GM06990 (cell line): ENCODE results near the gene RACGAP1.
"Not testable (repeated sequence)": the region's sequence is repeated elsewhere in the genome, so short reads cannot be mapped to it uniquely, and the experiment has no call there.

Experiments
- DNase-seq: peaks from one replicate; pipeline ENCODE4 v3.0.0-alpha.2; 2011; ENCODE audit not compliant: insufficient read length; ENCODE audit errors: extremely low read depth
- H3K27me3 ChIP-seq: replicated peaks from 2 replicates; pipeline ENCODE4 v1.6.0; 2011; ENCODE audit warnings: low read length; ENCODE audit not compliant: control insufficient read depth, insufficient read depth
- H3K36me3 ChIP-seq: 2 replicates; pipeline ENCODE4 v1.5.1; 2011; ENCODE audit warnings: low read length; ENCODE audit not compliant: control insufficient read depth, insufficient read depth
- H3K4me3 ChIP-seq: replicated peaks from 2 replicates; pipeline ENCODE4 v1.5.1; 2011; ENCODE audit warnings: low read depth, mild to moderate bottlenecking, control low read depth, low read length
- TF ChIP-seq, protein P1 (sequence below): IDR thresholded peaks from 2 replicates; pipeline ENCODE4 v1.5.1; 2011; ENCODE audit warnings: low read length, control low read depth, mild to moderate bottlenecking, inconsistent platforms; ENCODE audit not compliant: insufficient read depth, poor library complexity, severe bottlenecking

The RACGAP1 gene

DNA sequence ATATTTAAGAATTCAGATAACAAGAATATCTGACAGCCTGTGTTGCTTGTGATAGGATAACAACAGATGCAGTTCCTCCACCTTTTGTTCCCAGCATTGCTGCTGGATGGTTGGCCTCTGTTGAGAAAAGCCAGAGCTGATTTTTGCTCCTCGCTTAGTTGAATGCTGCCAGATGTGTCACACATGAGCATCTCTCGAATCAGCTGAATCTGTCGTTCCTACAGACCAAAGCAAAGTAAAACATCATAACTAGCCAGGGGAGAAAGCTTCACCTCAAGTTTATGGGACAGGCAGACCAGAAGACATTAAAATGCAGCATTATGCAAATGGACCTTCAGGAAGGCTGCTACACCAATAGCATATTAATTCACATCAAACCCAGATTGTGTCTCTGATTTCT lies 20.1 kb downstream of the RACGAP1 start:
- no peak for DNase-seq
- TF ChIP-seq, protein P1, sequence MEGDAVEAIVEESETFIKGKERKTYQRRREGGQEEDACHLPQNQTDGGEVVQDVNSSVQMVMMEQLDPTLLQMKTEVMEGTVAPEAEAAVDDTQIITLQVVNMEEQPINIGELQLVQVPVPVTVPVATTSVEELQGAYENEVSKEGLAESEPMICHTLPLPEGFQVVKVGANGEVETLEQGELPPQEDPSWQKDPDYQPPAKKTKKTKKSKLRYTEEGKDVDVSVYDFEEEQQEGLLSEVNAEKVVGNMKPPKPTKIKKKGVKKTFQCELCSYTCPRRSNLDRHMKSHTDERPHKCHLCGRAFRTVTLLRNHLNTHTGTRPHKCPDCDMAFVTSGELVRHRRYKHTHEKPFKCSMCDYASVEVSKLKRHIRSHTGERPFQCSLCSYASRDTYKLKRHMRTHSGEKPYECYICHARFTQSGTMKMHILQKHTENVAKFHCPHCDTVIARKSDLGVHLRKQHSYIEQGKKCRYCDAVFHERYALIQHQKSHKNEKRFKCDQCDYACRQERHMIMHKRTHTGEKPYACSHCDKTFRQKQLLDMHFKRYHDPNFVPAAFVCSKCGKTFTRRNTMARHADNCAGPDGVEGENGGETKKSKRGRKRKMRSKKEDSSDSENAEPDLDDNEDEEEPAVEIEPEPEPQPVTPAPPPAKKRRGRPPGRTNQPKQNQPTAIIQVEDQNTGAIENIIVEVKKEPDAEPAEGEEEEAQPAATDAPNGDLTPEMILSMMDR, result no peak
- Histone ChIP-seq H3K36me3 (peaks cover 4% of the 10 kb centered on the region), H3K27me3 (no peaks in the 10 kb centered on the region), H3K4me3 (no peak overlapping the region)

DNA sequence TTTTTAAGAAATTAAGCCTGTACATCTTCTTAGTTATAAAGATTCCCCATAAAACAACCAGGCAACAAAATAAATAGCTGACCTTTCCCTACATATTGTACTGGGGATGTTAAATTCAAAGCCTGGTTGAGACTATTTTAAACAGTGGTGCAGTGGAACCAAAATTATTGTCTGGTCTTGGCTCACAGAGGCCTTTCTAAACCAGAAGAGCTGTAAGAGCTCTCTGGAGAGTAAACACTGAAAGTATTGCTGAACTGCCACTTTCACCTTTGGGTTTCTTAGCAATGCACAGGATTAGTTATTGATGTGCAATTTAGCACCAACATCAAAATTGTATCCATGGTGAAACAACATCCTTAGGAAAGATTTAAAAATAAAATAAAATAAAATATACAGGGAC lies 20.6 kb downstream of the RACGAP1 start:
- H3K4me3 ChIP-seq, result no peak overlapping the region
- TF ChIP-seq, protein P1, result no peak
- H3K36me3 ChIP-seq, result peaks cover 4% of the 10 kb centered on the region
- DNase-seq, result no peak
- H3K27me3 ChIP-seq, result no peaks in the 10 kb centered on the region

DNA sequence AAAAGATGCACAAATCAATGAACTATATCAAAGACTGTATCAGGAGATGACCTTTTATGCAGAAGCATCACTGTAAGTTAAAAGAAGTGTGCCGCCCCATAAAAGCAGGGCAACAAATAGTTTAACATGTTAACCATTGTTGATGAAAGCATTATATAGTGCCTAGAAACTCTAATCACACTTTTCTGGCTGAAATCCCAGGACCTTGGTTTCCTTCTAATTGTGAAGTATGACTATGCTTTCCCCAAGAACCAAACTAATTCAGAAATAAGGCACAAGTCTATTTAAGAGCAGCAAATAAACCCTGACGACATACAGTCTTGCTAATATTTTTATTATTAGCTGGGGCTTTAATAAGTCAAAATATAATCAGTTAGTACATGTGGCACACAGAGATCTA lies 21.7 kb downstream of the RACGAP1 start:
- no peak for DNase-seq
- peaks cover 6% of the 10 kb centered on the region for H3K36me3 ChIP-seq
- TF ChIP-seq, protein P1, result no peak

DNA sequence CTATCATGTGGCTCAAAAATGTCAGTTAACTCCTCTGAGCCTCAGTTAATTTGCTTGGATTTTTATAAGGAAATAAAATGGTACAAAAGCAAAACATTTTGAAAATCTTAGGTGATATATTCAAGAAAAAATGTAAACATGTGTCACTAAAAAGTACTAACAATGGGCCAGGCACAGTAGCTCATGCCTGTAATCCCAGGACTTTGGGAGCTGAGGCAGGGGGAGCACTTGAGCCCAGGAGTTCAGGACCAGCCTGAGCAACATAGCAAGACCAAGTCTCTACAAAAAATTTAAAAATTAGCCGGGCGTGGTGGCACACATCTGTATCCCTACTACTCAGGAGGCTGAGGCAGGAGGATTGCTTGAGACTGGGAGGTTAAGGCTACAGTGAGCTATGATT lies 26.8 kb downstream of the RACGAP1 start:
- no peak for DNase-seq
- Histone ChIP-seq H3K27me3 (no peaks in the 10 kb centered on the region), H3K4me3 (no peak overlapping the region), H3K36me3 (peaks cover 7% of the 10 kb centered on the region)
- TF ChIP-seq, protein P1, result no peak

More for the DNA sequence above, 21.7 kb downstream of the RACGAP1 start:
- Histone ChIP-seq H3K27me3 (no peaks in the 10 kb centered on the region), H3K4me3 (no peak overlapping the region)

DNA sequence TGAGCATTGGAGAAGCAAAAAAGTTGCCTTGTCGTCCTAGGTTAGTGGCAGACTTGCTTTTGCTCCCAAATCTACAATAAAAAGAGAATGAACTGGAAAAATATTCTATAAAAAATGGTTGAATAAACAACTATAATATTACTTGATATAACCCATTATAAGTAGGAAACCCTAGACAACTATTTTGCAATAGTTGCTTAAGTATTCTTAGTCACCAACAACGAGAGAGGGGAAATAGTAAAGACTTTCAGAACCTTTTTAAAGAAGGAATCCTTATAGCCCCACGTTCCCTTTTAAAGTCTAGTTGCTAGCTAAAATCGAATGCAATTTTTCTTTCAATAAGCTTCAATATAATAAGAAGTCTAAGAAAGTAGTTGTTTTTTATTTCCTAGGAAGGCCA lies 35.0 kb downstream of the RACGAP1 start:
- no peak for DNase-seq
- peaks cover 8% of the 10 kb centered on the region for H3K36me3 ChIP-seq
- TF ChIP-seq, protein P1, result no peak
- no peak overlapping the region for H3K4me3 ChIP-seq
- no peaks in the 10 kb centered on the region for H3K27me3 ChIP-seq

DNA sequence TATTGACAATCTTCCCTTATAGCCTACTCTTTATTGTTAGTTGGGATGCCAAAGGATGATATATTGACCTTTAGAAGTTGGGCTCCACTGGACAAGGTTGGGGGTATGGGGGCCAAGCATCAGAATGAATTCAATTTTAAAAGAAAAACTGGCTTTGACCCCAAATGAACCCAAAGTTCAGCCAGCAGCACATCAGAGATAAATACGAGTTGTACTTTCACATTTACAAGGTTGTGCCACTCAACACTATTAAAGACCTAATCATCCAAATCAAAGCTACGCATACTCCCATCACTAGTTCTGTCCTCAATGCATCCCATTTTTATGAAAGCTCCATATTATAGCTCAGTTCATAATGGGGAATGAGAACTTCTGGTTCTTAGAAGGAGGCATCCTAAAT lies 35.9 kb downstream of the RACGAP1 start:
- DNase-seq, H3K36me3 ChIP-seq, H3K27me3 ChIP-seq, H3K4me3 ChIP-seq: not testable (repeated sequence)
